Measurements from ENCODE around the gene IRF8.
"Not testable (repeated sequence)": the region's sequence is repeated elsewhere in the genome, so short reads cannot be mapped to it uniquely, and the experiment has no call there.

Gene IRF8

GRCh38 chr16:85940214-85940613, 41.3 kb downstream of the IRF8 start:
- no peak for DNase-seq

GRCh38 chr16:85941863-85942644, 43.1 kb downstream of the IRF8 start:
- DNase-seq = no peak

GRCh38 chr16:85942659-85943058, 43.7 kb downstream of the IRF8 start:
- not testable (repeated sequence) for DNase-seq

- DNase-seq = no peak
Measured at GRCh38 chr16:85943711-85944110, 44.7 kb downstream of the IRF8 start.

GRCh38 chr16:85944572-85945423, 45.8 kb downstream of the IRF8 start:
- DNase-seq = no peak

- DNase-seq = peak; percentile 78
Measured at GRCh38 chr16:85945424-85945751, 46.4 kb downstream of the IRF8 start.

GRCh38 chr16:85946541-85947124, 47.7 kb downstream of the IRF8 start:
- no peak for DNase-seq

GRCh38 chr16:85947230-85948137, 48.5 kb downstream of the IRF8 start:
- no peak for DNase-seq

- no peak for DNase-seq
Measured at GRCh38 chr16:85948138-85948509, 49.2 kb downstream of the IRF8 start.

- DNase-seq = no peak
Measured at GRCh38 chr16:85948616-85949265, 49.8 kb downstream of the IRF8 start.

- no peak for DNase-seq
Measured at GRCh38 chr16:85950136-85950918, 51.4 kb downstream of the IRF8 start.

- no peak for DNase-seq
Measured at GRCh38 chr16:85952197-85952596, 53.2 kb downstream of the IRF8 start.

GRCh38 chr16:85952811-85953210, 53.8 kb downstream of the IRF8 start:
- DNase-seq = no peak

GRCh38 chr16:85954927-85955519, 56.1 kb downstream of the IRF8 start:
- no peak for DNase-seq

- no peak for DNase-seq
Measured at GRCh38 chr16:85955566-85955965, 56.6 kb downstream of the IRF8 start.

- DNase-seq = no peak
Measured at GRCh38 chr16:85956426-85956825, 57.5 kb downstream of the IRF8 start.

- DNase-seq = no peak
Measured at GRCh38 chr16:85958731-85959130, 59.8 kb downstream of the IRF8 start.

GRCh38 chr16:85959686-85960085, 60.7 kb downstream of the IRF8 start:
- no peak for DNase-seq

- no peak for DNase-seq
Measured at GRCh38 chr16:85960486-85961046, 61.6 kb downstream of the IRF8 start.

All from NCI-H2171 (cell line).